A673 (cell line): ENCODE measurements around the gene HIPK1. TPM values are rescaled to one million over a fixed set of nuclear protein-coding genes. Genes with fewer than 3 reads are reported as not detected.

Experiments
- BruUV-seq: library from RNA; stranded (reverse); fragments of 400-500 nt; replicated peaks from 2 replicates; lab custom pipeline; 2021; lab: Mats Ljungman, UMichigan
- CTCF ChIA-PET: fragments of 300-600 bp; sonication (Branson Sonifier 250); formaldehyde crosslinking; loops from one replicate; lab custom pipeline; 2022; ENCODE audit warnings: antibody characterized with exemption; lab: Charles Lee
- POLR2A ChIA-PET: fragments of 300-600 bp; sonication (Branson Sonifier 250); formaldehyde crosslinking; loops from one replicate; lab custom pipeline; 2022; ENCODE audit warnings: antibody characterized with exemption; ENCODE audit not compliant: low non-redundant PET; lab: Charles Lee
- DNase-seq: peaks from one replicate; pipeline ENCODE4 v3.0.0-alpha.2; 2015; ENCODE audit warnings: low spot score
- H3K27ac ChIP-seq: fragments of 200-600 bp; sonication (generic); 2 replicates; pipeline ENCODE4 v1.5.1; 2016; ENCODE audit warnings: mixed run types, low read depth, mild to moderate bottlenecking, mixed read lengths, antibody characterized with exemption, low read length; ENCODE audit not compliant: poor library complexity, severe bottlenecking
- H3K27me3 ChIP-seq: fragments of 200-600 bp; sonication (generic); replicated peaks from 2 replicates; pipeline ENCODE4 v1.6.1; 2017; ENCODE audit warnings: mixed run types, low read depth, mild to moderate bottlenecking, mixed read lengths, antibody characterized with exemption, low read length; ENCODE audit not compliant: insufficient read depth, poor library complexity
- H3K36me3 ChIP-seq: fragments of 200-600 bp; sonication (generic); 2 replicates; pipeline ENCODE4 v1.6.1; 2016; ENCODE audit warnings: mixed run types, mild to moderate bottlenecking, mixed read lengths, antibody characterized with exemption, low read length; ENCODE audit not compliant: insufficient read depth, poor library complexity, severe bottlenecking
- H3K4me1 ChIP-seq: fragments of 200-600 bp; sonication (generic); 2 replicates; pipeline ENCODE4 v1.6.1; 2017; ENCODE audit warnings: mixed run types, mild to moderate bottlenecking, mixed read lengths, antibody characterized with exemption, low read length; ENCODE audit not compliant: insufficient read depth, poor library complexity, severe bottlenecking
- H3K4me3 ChIP-seq: fragments of 200-600 bp; sonication (generic); 2 replicates; pipeline ENCODE4 v1.5.1; 2016; ENCODE audit warnings: low read depth, mixed run types, mild to moderate bottlenecking, mixed read lengths, low read length; ENCODE audit not compliant: poor library complexity, severe bottlenecking
- H3K9me3 ChIP-seq: fragments of 200-600 bp; sonication (generic); 2 replicates; pipeline ENCODE4 v1.6.1; 2016; ENCODE audit warnings: mixed run types, low read depth, mild to moderate bottlenecking, mixed read lengths, antibody characterized with exemption, low read length; ENCODE audit not compliant: poor library complexity, severe bottlenecking
- EZH2 ChIP-seq: fragments of 200-600 bp; sonication (generic); IDR thresholded peaks from 2 replicates; pipeline ENCODE4 v1.6.1; 2017; ENCODE audit warnings: borderline replicate concordance, low read depth, mild to moderate bottlenecking, mixed read lengths, antibody characterized with exemption, low read length; ENCODE audit not compliant: poor library complexity, severe bottlenecking
- intact Hi-C: fragments of 100-400 bp; cut with micrococcal nuclease; formaldehyde crosslinking; loops from one replicate; pipeline ENCODE4 v1.10.0; 2022; ENCODE audit not compliant: unreplicated experiment
- total RNA-seq: library from RNA; stranded (reverse); gene quantifications from 2 replicates; pipeline ENCODE4 v1.2.3, GENCODE V29; 2021
- TF ChIP-seq, protein P1 (sequence below): fragments of 300-800, 200-600 bp; sonication (generic); conservative IDR thresholded peaks from 2 replicates; pipeline ENCODE4 v1.5.1; 2017; ENCODE audit warnings: low read depth, mild to moderate bottlenecking, antibody characterized with exemption, low read length, moderate library complexity, mixed read lengths

The HIPK1 gene
- total RNA-seq, 1 experiment from 2014 or later, result 81.3 TPM

- TF ChIP-seq EZH2, result no peak
- TF ChIP-seq, protein P1, sequence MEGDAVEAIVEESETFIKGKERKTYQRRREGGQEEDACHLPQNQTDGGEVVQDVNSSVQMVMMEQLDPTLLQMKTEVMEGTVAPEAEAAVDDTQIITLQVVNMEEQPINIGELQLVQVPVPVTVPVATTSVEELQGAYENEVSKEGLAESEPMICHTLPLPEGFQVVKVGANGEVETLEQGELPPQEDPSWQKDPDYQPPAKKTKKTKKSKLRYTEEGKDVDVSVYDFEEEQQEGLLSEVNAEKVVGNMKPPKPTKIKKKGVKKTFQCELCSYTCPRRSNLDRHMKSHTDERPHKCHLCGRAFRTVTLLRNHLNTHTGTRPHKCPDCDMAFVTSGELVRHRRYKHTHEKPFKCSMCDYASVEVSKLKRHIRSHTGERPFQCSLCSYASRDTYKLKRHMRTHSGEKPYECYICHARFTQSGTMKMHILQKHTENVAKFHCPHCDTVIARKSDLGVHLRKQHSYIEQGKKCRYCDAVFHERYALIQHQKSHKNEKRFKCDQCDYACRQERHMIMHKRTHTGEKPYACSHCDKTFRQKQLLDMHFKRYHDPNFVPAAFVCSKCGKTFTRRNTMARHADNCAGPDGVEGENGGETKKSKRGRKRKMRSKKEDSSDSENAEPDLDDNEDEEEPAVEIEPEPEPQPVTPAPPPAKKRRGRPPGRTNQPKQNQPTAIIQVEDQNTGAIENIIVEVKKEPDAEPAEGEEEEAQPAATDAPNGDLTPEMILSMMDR, result peak; percentile 70
- no TSS peak for BruUV-seq
- H3K4me3 ChIP-seq, result peak within 1 kb of the TSS; percentile 86
- H3K9me3 ChIP-seq, result no peaks in the 10 kb centered on the region
- DNase-seq, result peak; percentile 100
- ChIA-PET CTCF (interaction anchor here (0.5 to 2.1 kb wide), 3 partner anchors 24 to 187 kb away, joined by 3 to 6 read pairs (median 6); partner anchors contain the start of gene HIPK1), POLR2A (no interaction called here)
- H3K27ac ChIP-seq, result peak within 1 kb of the TSS; percentile 86
- peaks cover 60% of the 10 kb centered on the region for H3K36me3 ChIP-seq
- intact Hi-C loops, result loop anchor here (1.0 to 2.0 kb wide), 2 partner anchors 24 to 70 kb away; partner anchors contain the start of gene HIPK1
- H3K27me3 ChIP-seq, result no peaks in the 10 kb centered on the region
- H3K4me1 ChIP-seq, result peaks cover 10% of the 10 kb centered on the region
Measured at GRCh38 chr1:113904674-113905434, 24.3 kb upstream of the HIPK1 start, which contains the start of the genes AP4B1 and DCLRE1B. Gene AP4B1, minus strand, starts transcription at chr1:113904799. Its CDS starts 82 bp downstream, at chr1:113904717. Gene DCLRE1B, plus strand, starts transcription at chr1:113905326. Its CDS starts 261 bp downstream, at chr1:113905587.

- Histone ChIP-seq H3K9me3 (no peaks in the 10 kb centered on the region), H3K27me3 (no peaks in the 10 kb centered on the region), H3K4me3 (peak overlapping the region; percentile 86), H3K36me3 (peaks cover 60% of the 10 kb centered on the region), H3K27ac (peak overlapping the region; percentile 86), H3K4me1 (peaks cover 10% of the 10 kb centered on the region)
- no peak for DNase-seq
- intact Hi-C loops, result loop anchor here (1.0 to 2.0 kb wide), 2 partner anchors 24 to 71 kb away; partner anchors contain the start of gene HIPK1
- BruUV-seq, result no TSS peak
- CTCF ChIA-PET, result interaction anchor here (0.7 kb wide), 1 partner anchor 11 kb away, joined by 4 read pairs; no protein-coding TSS in a partner anchor
- POLR2A ChIA-PET, result no interaction called here
- no peak for TF ChIP-seq EZH2
- TF ChIP-seq, protein P1, result no peak
Measured at GRCh38 chr1:113905435-113905861, 23.7 kb upstream of the HIPK1 start.

DNA sequence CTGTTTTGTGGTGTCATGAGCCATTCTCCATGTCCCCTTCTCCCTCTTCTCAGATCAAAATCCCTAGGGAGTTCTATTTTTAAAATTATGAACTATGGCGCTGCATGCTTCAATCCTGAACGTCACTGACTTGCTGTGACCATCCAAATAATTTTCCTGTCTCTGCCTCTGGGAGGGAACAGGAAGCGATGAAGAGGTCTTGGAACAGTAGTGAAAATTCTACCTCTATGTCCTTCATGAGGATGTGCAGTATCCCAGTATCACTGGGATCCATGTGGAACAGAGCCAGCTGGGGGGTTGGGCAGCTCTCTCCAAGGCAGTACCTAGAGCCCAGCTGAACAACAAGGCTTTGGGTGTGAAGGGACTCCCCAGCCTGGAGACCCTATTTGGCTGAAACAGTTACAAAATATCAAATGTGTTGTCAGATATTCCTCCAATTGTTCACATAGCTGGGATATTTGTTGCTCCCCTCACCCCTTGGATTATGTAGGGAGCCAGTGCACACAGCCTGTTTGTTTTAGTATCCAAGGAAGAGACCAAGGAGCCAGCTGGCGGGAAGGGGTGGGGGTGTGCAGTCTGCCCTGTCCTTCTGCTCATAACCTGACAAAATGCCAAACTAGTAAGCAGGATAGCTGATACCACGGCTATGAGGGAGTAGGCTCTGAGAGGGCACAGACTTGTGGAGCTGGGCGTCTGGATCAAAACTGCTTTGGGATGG lies 16.4 kb upstream of the HIPK1 start:
- no peak for DNase-seq
- Histone ChIP-seq H3K27ac (no peak overlapping the region), H3K36me3 (peaks cover 51% of the 10 kb centered on the region), H3K4me1 (peaks cover 5% of the 10 kb centered on the region), H3K9me3 (no peaks in the 10 kb centered on the region), H3K4me3 (no peak overlapping the region), H3K27me3 (no peaks in the 10 kb centered on the region)
- intact Hi-C loops, result no loop called here
- TF ChIP-seq EZH2, result no peak
- TF ChIP-seq, protein P1, result no peak
- POLR2A ChIA-PET, result no interaction called here
- CTCF ChIA-PET, result no interaction called here
- BruUV-seq, result no TSS peak
